ENCODE measurements around the gene OR5H1.
"Not testable (repeated sequence)": the region's sequence is repeated elsewhere in the genome, so short reads cannot be mapped to it uniquely, and the experiment has no call there.

The OR5H1 gene

DNA sequence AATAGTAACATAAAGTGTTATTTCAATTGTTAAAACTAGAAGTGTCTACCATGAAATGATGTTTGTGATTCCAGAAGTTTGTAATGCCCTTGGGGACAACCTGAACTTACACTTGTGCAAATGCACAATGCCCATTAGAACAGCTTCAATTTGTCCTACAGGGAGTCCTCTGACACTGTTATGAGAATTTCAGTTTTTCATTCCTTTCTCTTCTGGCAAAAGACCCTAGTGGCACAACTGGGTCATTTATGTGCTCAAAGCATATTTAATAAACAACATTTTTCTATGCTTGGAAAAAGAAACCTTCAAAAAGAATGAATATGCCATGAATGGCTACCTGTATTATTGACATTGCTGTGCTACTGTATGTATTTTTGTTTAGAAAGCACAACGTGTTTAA is at the start of gene OR5H1:
TSS of gene OR5H1 (plus strand) at position 301 of the 400 bp plus-strand sequence. CDS start 1,977 bp downstream, outside the sequence.
- DNase-seq: no peak

DNA sequence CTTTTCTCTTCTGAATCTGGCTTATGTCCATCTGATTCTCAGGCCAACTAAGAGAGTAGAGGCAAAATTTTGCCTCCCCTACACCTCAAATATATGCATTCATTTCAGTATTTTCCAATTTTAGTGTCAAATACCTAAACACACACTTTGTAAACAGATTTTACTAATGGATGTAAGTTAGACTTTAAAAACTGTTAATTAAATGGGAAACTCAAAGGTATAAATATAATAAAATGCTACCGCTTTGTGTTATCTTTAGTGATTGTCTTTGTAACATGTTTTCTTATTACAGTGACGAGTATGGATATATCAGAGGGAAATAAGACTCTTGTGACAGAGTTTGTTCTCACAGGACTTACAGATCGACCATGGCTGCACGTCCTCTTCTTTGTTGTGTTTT is 43.6 kb upstream of the OR5H1 start, which contains the start of gene OR5AC2:
TSS of gene OR5AC2 (plus strand) at position 301 of the 400 bp plus-strand sequence. CDS start at position 301, 0 bp downstream.
- DNase-seq: no peak

DNA sequence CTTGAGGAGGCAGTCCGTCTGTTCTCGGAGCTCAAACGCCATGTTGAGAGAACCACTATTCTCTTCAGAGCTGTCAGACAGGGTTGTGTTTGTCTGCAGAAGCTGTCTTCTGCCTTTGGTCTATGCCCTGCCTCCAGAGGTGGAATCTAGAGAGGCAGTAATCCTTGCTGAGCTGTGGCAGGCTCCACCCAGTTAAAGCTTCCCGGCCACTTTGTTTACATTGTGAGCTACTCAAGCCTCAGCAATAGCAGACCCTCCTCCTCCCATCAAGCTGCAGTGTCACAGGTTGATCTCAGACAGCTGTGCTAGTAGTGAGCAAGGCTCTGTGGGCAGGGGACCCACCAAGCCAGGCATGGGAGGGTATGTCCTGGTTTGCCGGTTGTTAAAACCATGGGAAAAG is 34.6 kb upstream of the OR5H1 start:
- DNase-seq: no peak

DNA sequence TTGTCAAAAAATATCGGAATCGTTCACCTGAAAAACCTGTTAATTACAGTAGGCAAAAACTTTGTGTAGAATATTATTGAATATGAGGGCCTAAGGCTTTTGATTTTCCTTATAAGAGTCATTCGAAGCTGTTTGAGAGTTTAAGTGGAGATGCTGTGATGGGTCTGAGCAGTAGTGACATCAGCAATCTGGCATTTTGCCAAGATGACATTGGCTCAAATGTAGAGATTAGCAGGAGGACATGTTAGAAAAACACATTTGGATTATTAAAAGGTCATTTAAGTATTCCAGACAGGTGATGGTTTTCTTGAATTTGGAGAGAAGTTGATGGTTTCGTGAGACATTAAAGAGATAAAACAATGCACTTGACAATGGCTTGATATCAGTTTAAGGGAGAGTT is 30.7 kb upstream of the OR5H1 start:
- DNase-seq: no peak

DNA sequence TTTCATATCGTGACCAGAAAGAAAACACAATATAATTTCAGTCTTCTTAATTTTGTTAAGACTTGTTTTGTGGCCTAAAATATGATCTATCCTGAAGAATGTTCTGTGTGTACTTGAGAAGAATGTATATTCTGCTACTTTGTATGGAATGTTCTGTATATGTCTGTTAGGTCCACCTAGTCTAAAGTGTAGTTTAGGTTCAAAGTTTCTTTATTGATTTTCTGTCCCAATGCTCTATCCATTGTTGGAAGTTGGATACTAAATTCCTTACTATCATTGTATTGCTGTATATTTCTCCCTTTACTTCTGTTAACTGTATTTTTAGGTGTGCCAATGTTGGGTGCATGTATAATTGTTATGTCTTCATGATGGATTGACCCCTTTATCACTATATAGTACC is 22.4 kb upstream of the OR5H1 start:
- no peak for DNase-seq

DNA sequence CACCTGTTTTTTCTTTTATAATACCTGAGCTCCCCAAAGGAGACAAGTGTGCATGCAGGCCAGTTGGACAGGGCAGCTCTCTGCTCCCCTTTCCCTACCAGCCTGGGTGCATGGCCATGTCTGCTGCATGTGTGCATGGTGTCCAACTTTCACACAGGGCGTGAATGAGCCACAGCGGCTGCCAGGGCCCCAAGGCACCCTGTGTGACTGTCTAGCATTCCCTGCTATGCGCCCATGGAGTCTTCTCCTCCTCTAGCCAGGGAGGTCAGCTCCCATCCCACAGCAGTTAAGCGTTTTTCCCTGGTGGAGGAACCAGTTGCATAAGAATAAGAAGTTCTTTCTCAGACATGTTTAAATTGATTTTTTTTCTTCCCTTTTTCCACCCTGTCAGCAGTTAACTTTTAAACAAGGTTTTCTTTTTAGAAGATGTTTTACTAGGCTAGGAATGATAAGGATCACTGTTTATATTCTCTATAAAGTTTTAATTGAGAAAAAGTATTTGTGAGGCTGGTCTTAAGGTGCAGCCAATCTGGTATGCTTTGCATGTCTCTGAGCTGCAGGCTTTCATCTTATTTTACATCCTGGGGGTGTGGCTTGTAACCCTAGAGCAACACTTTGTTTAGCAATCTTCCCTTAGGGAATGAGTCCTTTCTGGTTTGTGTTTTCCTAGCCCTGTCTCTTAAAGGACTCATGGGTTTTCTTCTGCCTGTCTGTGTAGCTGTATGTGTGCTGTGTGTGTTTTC is 20.5 kb upstream of the OR5H1 start:
- DNase-seq: no peak

DNA sequence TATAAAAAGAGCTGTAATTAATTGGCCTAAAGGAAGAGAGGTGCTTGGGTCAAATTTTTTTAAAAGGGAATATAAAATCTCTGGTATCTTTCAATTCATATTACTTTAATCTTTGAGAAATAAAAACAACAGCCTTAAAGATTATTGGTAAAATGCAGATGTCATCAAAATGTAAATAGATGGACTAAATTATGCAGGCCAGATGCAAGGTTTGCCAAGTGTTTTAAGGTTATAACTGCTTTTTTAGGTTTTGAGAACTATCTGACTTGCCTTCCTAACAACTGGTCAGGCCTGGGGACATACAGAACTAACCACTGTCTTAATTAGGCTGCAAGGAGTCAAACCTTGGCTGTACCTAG is 20.0 kb upstream of the OR5H1 start:
- no peak for DNase-seq

DNA sequence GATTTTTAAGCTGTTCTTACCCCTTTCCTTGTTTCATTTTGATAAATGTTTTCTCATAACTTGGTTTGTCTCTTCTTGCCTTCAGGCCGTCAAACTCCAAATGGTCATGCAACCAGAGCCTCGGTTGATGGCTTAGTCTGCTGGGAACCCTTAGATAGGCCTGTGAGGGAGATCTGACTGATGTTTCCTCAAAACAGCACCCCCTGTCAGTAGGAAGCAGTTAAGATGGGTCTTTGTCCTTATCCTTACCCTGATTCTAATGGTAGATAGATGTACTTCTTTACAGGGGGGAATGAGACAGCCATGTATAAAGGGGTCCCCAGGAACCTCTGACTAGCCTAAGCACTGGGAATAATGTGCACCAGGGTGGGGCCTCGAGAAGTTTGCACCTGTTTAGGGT is 16.3 kb upstream of the OR5H1 start:
- DNase-seq: no peak

DNA sequence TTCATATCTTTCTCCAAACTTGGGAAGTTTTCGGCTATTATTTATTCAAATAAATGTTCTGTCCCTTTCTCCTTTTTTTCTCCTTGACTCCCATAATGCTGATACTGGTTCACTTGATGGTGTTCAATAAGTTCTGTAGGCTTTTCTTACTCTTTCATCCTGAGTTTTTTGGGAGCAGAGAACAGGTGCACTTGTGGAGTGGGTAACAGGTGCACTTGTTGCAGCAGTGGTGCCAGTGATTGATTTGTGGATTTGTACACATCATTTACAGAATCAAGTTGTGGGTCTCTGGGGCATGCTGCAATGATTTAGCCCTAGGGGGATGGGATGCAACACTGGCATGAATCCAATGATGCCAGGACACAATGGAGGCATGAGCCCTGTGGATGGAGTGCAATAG is 14.8 kb upstream of the OR5H1 start:
- DNase-seq: no peak

DNA sequence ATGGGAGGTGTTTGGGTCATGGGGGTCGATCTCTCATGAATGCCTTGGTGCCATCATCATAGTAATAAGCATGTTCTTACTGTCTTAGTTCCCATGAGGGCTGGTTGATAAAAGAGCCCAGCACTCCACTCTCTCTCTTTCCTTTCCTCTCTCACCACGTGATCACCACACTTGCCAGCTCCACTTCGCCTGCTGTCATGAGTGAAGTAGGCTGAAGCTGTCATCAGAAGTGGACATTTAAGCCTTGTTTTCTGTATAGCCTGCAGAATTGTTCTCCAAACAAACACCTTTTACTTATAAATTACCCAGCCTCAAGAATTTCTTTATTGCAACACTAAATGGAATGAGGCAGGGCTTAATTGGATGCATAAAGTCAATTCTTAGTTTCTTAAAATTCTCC is 6.1 kb downstream of the OR5H1 start:
- no peak for DNase-seq

DNA sequence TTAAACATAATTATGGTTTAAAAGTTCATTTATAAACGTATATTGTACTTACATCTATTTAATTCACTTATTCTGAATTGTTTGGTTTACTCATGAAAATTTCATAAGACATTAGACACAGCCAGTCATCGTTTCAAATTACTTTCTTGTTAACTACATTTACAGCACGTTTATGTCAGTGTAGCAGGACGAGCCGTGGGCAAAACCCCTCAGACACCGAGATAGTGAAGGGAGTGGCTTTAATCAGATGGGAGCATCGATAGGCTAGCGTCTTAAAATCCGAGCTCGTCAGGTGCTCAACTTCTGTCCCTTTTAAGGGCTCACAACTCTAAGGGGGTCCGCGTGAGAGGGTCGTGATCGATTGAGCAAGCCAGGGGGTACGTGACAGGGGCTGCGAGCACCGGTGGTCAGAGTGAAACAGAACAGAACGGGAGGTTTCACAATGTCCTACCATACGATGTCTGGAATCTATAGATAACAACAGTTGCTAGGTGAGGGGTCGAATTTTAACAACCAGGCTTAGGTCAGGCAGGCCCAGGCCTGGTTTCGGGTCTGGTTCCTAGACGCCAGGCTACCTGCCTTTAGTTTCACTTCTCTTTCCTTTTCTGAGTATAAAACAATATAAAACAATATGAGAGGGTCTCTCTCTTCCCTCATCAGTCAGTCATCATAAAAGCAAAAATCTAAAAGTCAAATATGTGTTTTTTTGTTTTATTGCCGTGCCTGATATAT is 7.5 kb downstream of the OR5H1 start:
- not testable (repeated sequence) for DNase-seq

DNA sequence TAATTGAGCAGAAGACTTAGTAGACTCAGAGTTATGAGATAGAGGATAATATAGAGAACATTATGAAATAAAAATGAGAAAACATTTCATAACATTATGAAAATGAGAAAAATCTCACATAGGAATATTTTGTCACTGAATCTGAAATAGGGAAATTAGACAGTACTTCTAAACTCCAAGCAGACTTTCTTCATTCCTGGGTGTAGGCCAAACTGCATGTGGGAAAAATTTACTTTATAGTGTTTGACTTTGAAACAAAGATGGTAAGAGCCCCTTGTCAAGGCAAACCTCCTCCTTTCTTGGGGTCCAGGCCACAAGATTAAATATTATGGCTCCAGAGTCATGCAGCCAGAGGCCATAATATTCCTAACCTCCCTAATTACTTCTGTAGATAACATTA is 10.0 kb downstream of the OR5H1 start:
- no peak for DNase-seq

DNA sequence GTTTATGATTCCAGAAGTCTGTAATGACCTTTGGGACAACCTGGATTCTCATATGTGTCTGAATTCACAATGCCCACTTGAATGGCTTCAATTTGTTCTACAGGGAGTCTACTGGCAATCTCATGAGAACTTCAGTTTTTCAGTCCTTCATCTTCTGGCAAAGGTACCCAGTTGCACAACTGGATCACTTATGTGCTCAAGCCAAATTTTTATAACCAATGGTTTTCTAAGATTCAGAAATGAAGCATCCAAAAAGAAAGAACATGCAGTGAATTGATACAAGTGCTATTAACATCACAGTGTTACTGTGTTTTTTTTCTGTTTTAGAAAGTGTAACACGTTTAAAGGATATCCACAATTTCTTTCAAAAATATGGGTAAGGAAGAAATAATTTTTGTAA is 16.7 kb downstream of the OR5H1 start, which contains the start of gene OR5H14:
TSS of gene OR5H14 (plus strand) at position 301 of the 400 bp plus-strand sequence. CDS start 1,907 bp downstream, outside the sequence.
- DNase-seq: no peak

DNA sequence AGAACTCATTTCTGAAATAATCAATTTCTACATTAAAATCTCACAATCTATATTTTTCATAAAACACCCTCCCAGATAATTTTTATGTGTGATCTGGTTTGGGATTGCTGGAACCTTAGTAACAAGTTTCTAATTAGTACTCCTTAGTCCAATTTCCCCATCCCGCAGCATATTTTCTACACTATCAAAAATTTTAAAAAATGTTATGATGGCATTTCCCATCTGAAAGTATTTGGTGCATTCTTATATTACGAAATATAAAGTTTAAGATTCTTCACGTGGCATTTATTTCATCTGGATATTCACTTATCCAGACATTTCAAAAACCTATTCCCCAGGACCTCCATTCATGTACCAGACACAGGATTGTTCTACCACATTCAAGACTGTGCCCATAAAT is 18.2 kb downstream of the OR5H1 start:
- DNase-seq: no peak

DNA sequence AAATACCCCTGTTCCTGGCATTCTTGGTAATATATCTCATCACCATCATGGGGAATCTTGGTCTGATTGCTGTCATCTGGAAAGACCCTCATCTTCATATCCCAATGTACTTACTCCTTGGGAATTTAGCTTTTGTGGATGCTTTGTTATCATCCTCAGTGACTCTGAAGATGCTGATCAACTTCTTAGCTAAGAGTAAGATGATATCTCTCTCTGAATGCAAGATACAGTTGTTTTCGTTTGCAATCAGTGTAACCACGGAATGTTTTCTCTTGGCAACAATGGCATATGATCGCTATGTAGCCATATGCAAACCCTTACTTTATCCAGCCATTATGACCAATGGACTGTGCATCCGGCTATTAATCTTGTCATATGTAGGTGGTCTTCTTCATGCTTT is 18.9 kb downstream of the OR5H1 start:
- DNase-seq: not testable (repeated sequence)

DNA sequence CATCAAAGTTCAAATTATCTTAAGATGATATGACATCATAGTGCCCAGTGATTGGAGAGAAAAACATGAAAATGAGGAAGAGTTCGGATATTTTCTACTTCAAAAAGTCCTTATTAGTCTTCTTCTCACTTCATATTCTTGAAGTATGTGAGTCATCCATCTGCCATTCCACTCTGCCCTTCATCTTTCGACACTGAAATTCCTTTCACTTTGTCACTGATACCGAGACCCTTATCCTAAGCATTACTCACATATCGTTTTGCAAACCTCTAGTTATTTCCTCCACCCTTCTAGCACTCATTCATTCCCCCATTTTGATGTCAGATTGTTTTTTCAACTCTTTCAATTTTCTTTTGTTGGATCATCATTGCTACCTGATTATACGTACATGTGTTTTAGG is 20.7 kb downstream of the OR5H1 start:
- no peak for DNase-seq

DNA sequence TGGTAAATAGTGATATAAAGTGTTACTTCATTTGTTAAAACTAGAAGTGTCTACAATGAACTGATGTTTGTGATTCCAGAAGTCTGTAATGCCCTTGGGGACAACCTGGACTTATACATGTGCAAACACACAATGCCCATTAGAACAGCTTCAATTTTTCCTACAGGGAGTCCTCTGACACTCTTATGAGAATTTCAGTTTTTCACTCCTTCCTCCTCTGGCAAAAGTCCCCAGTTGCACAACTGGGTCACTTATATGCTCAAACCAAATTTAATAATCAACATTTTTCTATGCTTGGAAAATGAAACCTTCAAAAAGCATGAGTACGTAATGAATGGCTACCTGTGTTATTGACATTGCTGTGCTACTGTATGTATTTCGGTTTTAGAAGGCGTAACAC is 35.9 kb downstream of the OR5H1 start, which contains the start of gene OR5H15:
TSS of gene OR5H15 (plus strand) at position 301 of the 400 bp plus-strand sequence. CDS start 2,004 bp downstream, outside the sequence.
- DNase-seq: no peak

DNA sequence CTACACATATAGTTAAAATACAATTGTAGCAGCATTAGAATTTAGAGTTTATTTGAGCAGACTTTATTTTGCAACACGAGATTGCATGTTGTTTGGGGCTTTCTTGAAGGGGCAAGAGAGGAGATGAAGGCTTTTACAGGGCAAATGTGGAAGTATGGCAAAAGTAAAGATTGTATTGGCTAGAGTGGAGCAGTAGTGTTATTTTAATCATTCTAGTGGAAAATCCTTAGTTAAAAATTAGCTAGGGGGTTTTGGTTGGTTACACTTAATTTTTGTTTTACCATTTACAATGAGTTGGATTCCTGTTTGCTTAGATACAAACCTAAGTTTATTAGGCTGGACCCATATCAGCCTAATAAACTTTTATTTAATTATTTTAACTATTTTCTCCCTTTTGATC is 40.5 kb downstream of the OR5H1 start:
- no peak for DNase-seq

DNA sequence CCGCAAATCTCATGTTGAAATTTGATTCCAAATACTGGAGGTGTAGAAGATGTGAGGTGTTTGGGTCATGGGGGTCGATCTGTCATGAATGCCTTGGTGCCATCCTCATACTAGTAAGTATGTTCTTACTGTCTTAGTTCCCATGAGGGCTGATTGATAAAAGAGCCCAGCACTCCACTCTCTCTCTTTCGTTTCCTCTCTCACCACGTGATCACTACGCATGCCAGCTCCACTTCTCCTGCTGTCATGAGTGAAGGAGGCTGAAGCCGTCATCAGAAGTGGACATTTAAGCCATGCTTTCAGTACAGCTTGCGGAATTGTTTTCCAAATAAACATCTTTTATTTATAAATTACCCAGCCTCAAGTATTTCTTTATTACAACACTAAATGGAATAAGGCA is 42.1 kb downstream of the OR5H1 start:
- DNase-seq: no peak

DNA sequence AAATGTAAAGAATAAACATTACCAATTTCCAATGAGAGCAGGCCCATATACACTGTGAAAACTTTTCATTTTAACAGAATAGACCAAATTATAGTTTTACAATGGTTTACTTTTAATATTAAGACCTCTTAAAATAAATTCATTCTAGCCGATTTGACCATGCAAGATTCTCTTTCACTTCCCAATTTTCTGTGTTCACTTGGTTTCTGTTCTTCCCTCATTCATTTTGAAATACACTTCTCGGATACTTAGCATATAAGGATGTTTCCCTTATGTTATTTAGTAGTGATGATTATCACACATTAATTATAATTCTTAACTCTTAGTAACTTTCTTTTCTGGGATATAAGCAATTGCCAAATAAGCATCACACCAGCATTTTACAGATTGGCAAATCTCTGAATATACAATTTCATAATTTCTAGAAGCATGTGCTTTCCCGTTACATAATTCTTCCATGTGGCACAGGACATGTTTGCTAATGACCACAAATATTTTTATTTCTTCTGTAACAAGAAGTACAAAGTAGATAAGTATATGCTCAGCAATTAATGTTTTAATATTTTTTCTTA is 49.9 kb downstream of the OR5H1 start:
- no peak for DNase-seq

DNA sequence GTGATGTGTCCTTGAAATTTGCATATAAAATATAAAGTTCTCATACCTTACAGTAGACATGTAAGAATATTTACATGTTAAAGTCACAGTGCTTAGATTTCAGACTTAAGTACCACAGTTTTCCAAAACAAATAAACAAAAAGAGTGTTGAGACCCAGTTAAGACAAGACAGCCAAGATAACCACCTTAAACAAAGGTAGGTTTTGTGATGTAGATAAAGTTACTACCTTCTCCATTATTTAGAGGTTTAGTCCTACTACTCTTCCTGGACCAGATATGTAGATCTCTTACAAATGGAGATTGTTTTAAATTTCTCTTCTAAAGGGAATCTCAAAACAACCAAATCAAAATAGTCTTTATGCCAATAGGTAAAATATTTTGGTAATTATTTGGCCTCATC is 51.7 kb downstream of the OR5H1 start:
- DNase-seq: no peak

DNA sequence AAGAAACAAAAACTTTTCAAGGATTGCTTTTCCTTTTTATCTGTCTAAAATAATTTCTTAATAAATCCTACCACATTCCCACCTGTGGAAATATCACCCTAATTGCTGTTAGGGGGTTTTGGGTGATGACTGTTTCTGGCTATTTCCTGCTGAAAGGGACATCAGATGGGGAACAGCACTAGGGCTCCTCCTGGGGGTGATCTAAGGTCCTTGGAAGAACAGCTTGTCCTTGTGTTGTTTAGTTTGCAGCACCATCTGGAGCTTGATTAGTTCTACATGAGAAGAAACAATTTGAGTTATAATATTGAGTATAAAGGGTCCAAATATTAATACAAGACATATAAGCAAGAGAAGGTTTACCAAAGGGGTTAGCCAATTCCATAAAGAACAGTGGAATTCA is 54.7 kb downstream of the OR5H1 start:
- DNase-seq: no peak
